ENCODE measurements around the gene AKAP17A.

- TF ChIP-seq POLR2A (IDR thresholded peaks at IDR 0.05; ENCODE audit: low read length), result no peak
- no peak for TF ChIP-seq GATA1 (IDR thresholded peaks at IDR 0.05; ENCODE audit: low read depth, low read length)
These were observed 13.6 kb upstream of the AKAP17A start for GRCh38 chrX:1577845-1578244.

Measured in erythroblast (primary cell).